IMR-90 (cell line): ENCODE measurements around the gene ABHD16B.

Source experiments
- POLR2A ChIP-seq: IDR thresholded peaks from 2 replicates; pipeline ENCODE4 v1.6.1; 2012; ENCODE audit warnings: mild to moderate bottlenecking, low read depth, low read length
- RCOR1 ChIP-seq: IDR thresholded peaks from 2 replicates; pipeline ENCODE4 v1.6.1; 2012; ENCODE audit warnings: mild to moderate bottlenecking, low read length, improper control_type of control experiment; ENCODE audit not compliant: insufficient replicate concordance
- TF ChIP-seq, protein P1 (sequence below): conservative IDR thresholded peaks from 2 replicates; pipeline ENCODE4 v1.5.1; 2012; ENCODE audit warnings: mild to moderate bottlenecking, low read depth, low read length, improper control_type of control experiment

DNA sequence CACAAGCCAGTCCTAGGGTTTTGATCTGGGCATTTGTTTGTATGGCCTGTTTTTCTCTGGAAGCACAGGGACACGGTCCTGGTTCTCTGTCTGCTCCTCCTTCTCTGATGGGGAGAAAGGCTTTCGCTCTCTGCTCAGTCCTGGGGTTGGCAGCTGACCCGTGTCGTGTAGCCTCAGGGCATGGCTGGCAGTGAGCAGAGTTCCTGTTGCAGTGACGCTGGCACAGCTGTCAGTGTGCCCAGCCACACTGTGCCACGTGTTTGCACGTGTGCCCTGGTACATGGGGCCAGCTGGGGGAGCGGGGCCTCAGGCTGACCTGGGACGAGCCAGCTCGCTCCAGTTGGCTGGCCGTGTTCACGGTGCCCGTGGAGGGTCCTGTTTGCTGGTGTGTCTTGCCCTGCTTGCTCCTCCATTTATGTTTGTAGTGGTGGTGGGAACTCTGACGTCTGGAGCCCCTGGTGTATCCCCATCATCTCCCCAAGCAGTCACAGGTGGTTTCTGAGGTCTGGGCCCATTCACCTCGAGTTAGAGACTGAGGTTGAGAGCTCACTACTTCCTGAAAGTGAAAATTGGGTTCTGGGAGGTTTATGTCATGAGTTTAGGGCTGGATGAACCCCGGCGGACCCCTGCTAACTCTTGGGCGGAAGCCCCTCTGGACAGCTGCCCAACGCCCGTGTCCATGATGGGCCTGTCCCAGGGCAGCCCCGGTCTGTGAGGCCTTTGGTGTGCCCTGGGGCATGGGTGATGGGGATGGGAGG is 23.4 kb downstream of the ABHD16B start:
- TF ChIP-seq, protein P1, sequence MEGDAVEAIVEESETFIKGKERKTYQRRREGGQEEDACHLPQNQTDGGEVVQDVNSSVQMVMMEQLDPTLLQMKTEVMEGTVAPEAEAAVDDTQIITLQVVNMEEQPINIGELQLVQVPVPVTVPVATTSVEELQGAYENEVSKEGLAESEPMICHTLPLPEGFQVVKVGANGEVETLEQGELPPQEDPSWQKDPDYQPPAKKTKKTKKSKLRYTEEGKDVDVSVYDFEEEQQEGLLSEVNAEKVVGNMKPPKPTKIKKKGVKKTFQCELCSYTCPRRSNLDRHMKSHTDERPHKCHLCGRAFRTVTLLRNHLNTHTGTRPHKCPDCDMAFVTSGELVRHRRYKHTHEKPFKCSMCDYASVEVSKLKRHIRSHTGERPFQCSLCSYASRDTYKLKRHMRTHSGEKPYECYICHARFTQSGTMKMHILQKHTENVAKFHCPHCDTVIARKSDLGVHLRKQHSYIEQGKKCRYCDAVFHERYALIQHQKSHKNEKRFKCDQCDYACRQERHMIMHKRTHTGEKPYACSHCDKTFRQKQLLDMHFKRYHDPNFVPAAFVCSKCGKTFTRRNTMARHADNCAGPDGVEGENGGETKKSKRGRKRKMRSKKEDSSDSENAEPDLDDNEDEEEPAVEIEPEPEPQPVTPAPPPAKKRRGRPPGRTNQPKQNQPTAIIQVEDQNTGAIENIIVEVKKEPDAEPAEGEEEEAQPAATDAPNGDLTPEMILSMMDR = no peak
- TF ChIP-seq RCOR1 = no peak
- TF ChIP-seq POLR2A = no peak
